CD14-positive monocyte (primary cell): ENCODE data around the gene SLC43A3. TPM values are rescaled to one million over a fixed set of nuclear protein-coding genes. Genes with fewer than 3 reads are reported as not detected.
A peak's percentile ranks its signal among the peaks of the same experiment; 100 is the strongest.

Experiments
- DNase-seq, 3 donors: peaks; one replicate each; pipeline ENCODE4 v3.0.0-alpha.2; 2011 to 2022
- H2AFZ ChIP-seq: 2 replicates; pipeline ENCODE4 v1.6.0; 2012; ENCODE audit warnings: mild to moderate bottlenecking, low read depth, low read length, inconsistent platforms; ENCODE audit not compliant: insufficient read depth, poor library complexity, severe bottlenecking
- H3K27ac ChIP-seq, 2 donors: 1 replicate in 1 of 2; 2 replicates in 1 of 2; pipeline ENCODE4 v1.5.1; 2012 to 2013; ENCODE audit warnings: low read length in 2 of 2, control low read depth in 1 of 2, inconsistent platforms in 1 of 2, low read depth in 1 of 2, mild to moderate bottlenecking in 1 of 2
- H3K27me3 ChIP-seq, 2 donors: one replicate each; pipeline versions ENCODE4 v1.6.0 to v1.6.1; 2011 to 2013; ENCODE audit warnings: low read length in 2 of 2; ENCODE audit not compliant: control insufficient read depth in 2 of 2, insufficient read depth in 2 of 2
- H3K36me3 ChIP-seq, 2 donors: replicated peaks in 1 of 2; 1 replicate in 1 of 2; 2 replicates in 1 of 2; pipeline versions ENCODE4 v1.5.1 to v1.6.1; 2012 to 2013; ENCODE audit warnings: low read length in 2 of 2, control low read depth in 1 of 2, inconsistent platforms in 1 of 2, mild to moderate bottlenecking in 1 of 2; ENCODE audit not compliant: insufficient read depth in 2 of 2, control insufficient read depth in 1 of 2
- H3K4me1 ChIP-seq, 2 donors: 1 replicate in 1 of 2; 2 replicates in 1 of 2; pipeline versions ENCODE4 v1.5.1 to v1.6.1; 2012 to 2013; ENCODE audit warnings: low read length in 2 of 2, control low read depth in 1 of 2, inconsistent platforms in 1 of 2, mild to moderate bottlenecking in 1 of 2, moderate library complexity in 1 of 2; ENCODE audit not compliant: insufficient read depth in 2 of 2, control insufficient read depth in 1 of 2
- H3K4me2 ChIP-seq: replicated peaks from 2 replicates; pipeline ENCODE3; 2012; ENCODE audit warnings: low read length, moderate library complexity, mild to moderate bottlenecking; ENCODE audit not compliant: poor library complexity, severe bottlenecking; ENCODE audit errors: extremely low read depth
- H3K4me3 ChIP-seq, 3 experiments: fragments of 200-600 bp in 1 of 3; sonication (generic) in 1 of 3; replicated peaks in 1 of 3; 1 replicate in 2 of 3; 2 replicates in 1 of 3; pipeline ENCODE4 v1.5.1; 2011 to 2013; ENCODE audit warnings: low read length in 3 of 3, mild to moderate bottlenecking in 3 of 3, control low read depth in 2 of 3, low read depth in 2 of 3, inconsistent platforms in 1 of 3, moderate library complexity in 1 of 3
- H3K79me2 ChIP-seq: 2 replicates; pipeline ENCODE4 v1.6.0; 2012; ENCODE audit warnings: mild to moderate bottlenecking, control low read depth, inconsistent platforms, low read length, moderate library complexity; ENCODE audit not compliant: insufficient read depth
- H3K9ac ChIP-seq: 2 replicates; pipeline ENCODE4 v1.6.0; 2017; ENCODE audit warnings: low read length, mild to moderate bottlenecking; ENCODE audit not compliant: insufficient read depth, poor library complexity, severe bottlenecking
- H3K9me3 ChIP-seq, 2 donors: replicated peaks in 1 of 2; 1 replicate in 1 of 2; 2 replicates in 1 of 2; pipeline versions ENCODE4 v1.5.1 to v1.6.1; 2012 to 2013; ENCODE audit warnings: low read length in 2 of 2, control low read depth in 1 of 2; ENCODE audit not compliant: control insufficient read depth in 1 of 2, insufficient read depth in 1 of 2
- H4K20me1 ChIP-seq: 2 replicates; pipeline ENCODE4 v1.6.0; 2012; ENCODE audit warnings: mild to moderate bottlenecking, low read length, control low read depth, moderate library complexity; ENCODE audit not compliant: insufficient read depth
- H3K27ac Mint-ChIP-seq, 7 donors: one replicate each; pipeline ENCODE4 v1.8.0; 2020; ENCODE audit warnings: mild to moderate bottlenecking in 7 of 7, mixed read lengths in 7 of 7, moderate library complexity in 6 of 7, inconsistent platforms in 2 of 7
- H3K27me3 Mint-ChIP-seq, 3 donors: one replicate each; pipeline ENCODE4 v1.8.0; 2021 to 2022; ENCODE audit warnings: low read depth in 3 of 3, mild to moderate bottlenecking in 3 of 3, mixed read lengths in 3 of 3, moderate library complexity in 3 of 3, inconsistent platforms in 1 of 3
- H3K36me3 Mint-ChIP-seq, 2 donors: one replicate each; pipeline ENCODE4 v1.8.0; 2020; ENCODE audit warnings: mixed read lengths in 2 of 2, inconsistent platforms in 1 of 2, mild to moderate bottlenecking in 1 of 2
- H3K4me1 Mint-ChIP-seq: one replicate; pipeline ENCODE4 v1.8.0; 2020; ENCODE audit warnings: mild to moderate bottlenecking, mixed read lengths
- H3K4me3 Mint-ChIP-seq, 2 donors: one replicate each; pipeline ENCODE4 v1.8.0; 2020; ENCODE audit warnings: mild to moderate bottlenecking in 2 of 2, mixed read lengths in 2 of 2, moderate library complexity in 1 of 2
- H3K9me3 Mint-ChIP-seq, 7 donors: one replicate each; pipeline ENCODE4 v1.8.0; 2020 to 2022; ENCODE audit warnings: mixed read lengths in 7 of 7, mild to moderate bottlenecking in 6 of 7, moderate library complexity in 6 of 7, inconsistent platforms in 2 of 7
- WGBS: methylation state at CpG from one replicate; pipeline ENCODE4 v1.1.5; 2013; ENCODE audit warnings: missing lambda C conversion rate; ENCODE audit not compliant: insufficient coverage; 5-methylcytosine and 5-hydroxymethylcytosine counted together
- intact Hi-C, 2 donors: fragments of 100-400 bp; cut with micrococcal nuclease; formaldehyde crosslinking; loops; one replicate each; pipeline versions ENCODE4 v1.15.0 to v1.15.1; 2023
- polyA plus RNA-seq, 3 donors: library from polyadenylated mRNA; depleted of rRNA in 1 of 3; unstranded in 2 of 3; stranded (reverse) in 1 of 3; fragments of 300-500 nt in 2 of 3; fragments of >200 nt in 1 of 3; fragmentation: Illumina TruSeq in 2 of 3; gene quantifications; 1 replicate in 2 of 3; 2 replicates in 1 of 3; pipeline ENCODE4 v1.2.3, GENCODE V29; 2012 to 2021
- TF ChIP-seq, protein P1 (sequence below): fragments of 200-600 bp; IDR thresholded peaks from one replicate; pipeline ENCODE4 v1.8.0; 2022; ENCODE audit warnings: antibody characterized with exemption, mild to moderate bottlenecking

The SLC43A3 gene
- polyA plus RNA-seq, 3 donors: 82.4 to 116 (median 109) TPM

DNA sequence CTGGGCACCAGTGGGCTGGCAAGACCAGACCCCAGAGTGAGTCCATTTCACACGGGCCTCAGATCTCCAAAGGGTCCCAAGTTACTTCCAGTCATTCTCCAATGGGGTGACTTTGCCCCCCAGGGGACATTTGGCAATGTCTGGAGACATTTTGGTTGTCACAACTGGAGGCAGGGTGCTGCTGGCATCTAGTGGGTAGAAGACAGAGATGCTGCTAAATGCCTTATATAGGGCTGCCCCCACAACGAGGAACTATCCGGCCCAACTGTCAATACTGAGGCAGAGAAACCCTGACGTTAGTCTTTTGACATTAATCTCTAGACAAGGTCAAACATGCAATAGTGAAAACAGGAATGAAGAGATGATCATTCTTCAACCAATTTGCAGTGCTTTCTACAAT is 39.8 kb upstream of the SLC43A3 start:
- no peak overlapping the region for H3K4me3 ChIP-seq
- no peak overlapping the region for H3K9ac ChIP-seq
- Mint-ChIP-seq H3K27me3 (peaks cover 4 to 21% (median 15%) of the 10 kb centered on the region in 3 donors), H3K36me3 (peaks cover 7 to 16% of the 10 kb centered on the region in 2 donors), H3K4me1 (peaks cover 10% of the 10 kb centered on the region), H3K27ac (no peak overlapping the region), H3K4me3 (no peak overlapping the region), H3K9me3 (peaks cover 0 to under 1% (median under 1%) of the 10 kb centered on the region in 7 donors)
- no peak overlapping the region for H3K4me2 ChIP-seq
- no peaks in the 10 kb centered on the region for H3K36me3 ChIP-seq
- no peak overlapping the region for H3K27ac ChIP-seq
- intact Hi-C loops: no loop called here
- peaks cover under 1 to 8% of the 10 kb centered on the region in 2 donors for H3K27me3 ChIP-seq
- no peaks in the 10 kb centered on the region for H4K20me1 ChIP-seq
- H3K4me1 ChIP-seq: peaks cover 4 to 8% of the 10 kb centered on the region in 2 donors
- DNase-seq: no peak
- 29% methylated on average over 3 of the region's 4 CpGs for WGBS
- TF ChIP-seq, protein P1, sequence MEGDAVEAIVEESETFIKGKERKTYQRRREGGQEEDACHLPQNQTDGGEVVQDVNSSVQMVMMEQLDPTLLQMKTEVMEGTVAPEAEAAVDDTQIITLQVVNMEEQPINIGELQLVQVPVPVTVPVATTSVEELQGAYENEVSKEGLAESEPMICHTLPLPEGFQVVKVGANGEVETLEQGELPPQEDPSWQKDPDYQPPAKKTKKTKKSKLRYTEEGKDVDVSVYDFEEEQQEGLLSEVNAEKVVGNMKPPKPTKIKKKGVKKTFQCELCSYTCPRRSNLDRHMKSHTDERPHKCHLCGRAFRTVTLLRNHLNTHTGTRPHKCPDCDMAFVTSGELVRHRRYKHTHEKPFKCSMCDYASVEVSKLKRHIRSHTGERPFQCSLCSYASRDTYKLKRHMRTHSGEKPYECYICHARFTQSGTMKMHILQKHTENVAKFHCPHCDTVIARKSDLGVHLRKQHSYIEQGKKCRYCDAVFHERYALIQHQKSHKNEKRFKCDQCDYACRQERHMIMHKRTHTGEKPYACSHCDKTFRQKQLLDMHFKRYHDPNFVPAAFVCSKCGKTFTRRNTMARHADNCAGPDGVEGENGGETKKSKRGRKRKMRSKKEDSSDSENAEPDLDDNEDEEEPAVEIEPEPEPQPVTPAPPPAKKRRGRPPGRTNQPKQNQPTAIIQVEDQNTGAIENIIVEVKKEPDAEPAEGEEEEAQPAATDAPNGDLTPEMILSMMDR: no peak
- no peak overlapping the region for H2AFZ ChIP-seq
- no peaks in the 10 kb centered on the region for H3K79me2 ChIP-seq
- no peaks in the 10 kb centered on the region for H3K9me3 ChIP-seq

DNA sequence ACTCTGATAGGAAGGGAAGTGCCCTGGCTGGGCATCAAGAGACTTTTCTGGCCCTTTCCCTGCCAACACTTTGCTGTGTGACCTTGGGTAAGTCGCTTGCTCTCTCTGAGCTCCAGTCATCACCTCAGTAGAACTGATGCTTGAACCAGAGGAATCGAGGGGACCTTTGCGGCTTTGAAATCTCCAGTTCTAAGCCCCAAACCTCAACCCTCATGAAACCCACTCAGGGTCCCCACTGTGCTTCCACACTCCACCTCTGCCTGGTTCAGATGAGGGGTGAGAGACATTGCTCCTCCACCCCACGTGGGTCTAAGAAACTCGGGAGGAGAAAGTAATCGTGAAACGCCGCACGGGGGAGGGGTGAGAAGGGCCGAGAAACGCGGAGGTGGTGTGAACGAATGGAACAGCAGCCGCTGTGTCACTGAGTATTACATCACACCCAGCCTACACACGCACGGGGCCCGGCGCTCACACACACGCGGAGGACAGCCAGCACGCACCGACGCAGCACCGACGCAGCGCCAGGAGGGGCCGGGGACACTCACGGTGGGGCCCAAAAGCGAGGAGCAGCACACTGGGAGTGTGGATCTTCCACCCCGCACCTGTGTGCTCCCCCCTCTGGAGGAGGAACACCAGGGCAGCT is 37.7 kb upstream of the SLC43A3 start:
- DNase-seq: peak in 2 of 3 donors; percentile 34 to 66
- H3K4me3 Mint-ChIP-seq: no peak overlapping the region
- H2AFZ ChIP-seq: no peak overlapping the region
- no peak overlapping the region for H3K9ac ChIP-seq
- peaks cover 23% of the 10 kb centered on the region for H3K4me1 Mint-ChIP-seq
- no peaks in the 10 kb centered on the region for H4K20me1 ChIP-seq
- no peaks in the 10 kb centered on the region for H3K79me2 ChIP-seq
- intact Hi-C loops: no loop called here
- H3K27ac ChIP-seq: no peak overlapping the region
- no peaks in the 10 kb centered on the region for H3K36me3 ChIP-seq
- H3K9me3 Mint-ChIP-seq: peaks cover 0 to 12% (median 4%) of the 10 kb centered on the region in 7 donors
- peaks cover 9 to 26% of the 10 kb centered on the region in 2 donors for H3K27me3 ChIP-seq
- no peaks in the 10 kb centered on the region for H3K9me3 ChIP-seq
- H3K4me1 ChIP-seq: peaks cover 20% of the 10 kb centered on the region in 2 donors
- H3K4me3 ChIP-seq: no peak overlapping the region
- H3K4me2 ChIP-seq: no peak overlapping the region
- peaks cover 10 to 13% of the 10 kb centered on the region in 2 donors for H3K36me3 Mint-ChIP-seq
- peaks cover 17 to 34% (median 33%) of the 10 kb centered on the region in 3 donors for H3K27me3 Mint-ChIP-seq
- WGBS: 52% methylated on average over 18 of the region's 30 CpGs
- peak overlapping the region in 1 of 7 donors; percentile 14 for H3K27ac Mint-ChIP-seq
- TF ChIP-seq, protein P1: no peak
